Daoy (cell line): ENCODE results near the gene KLHL40. TPM values are rescaled to one million over a fixed set of nuclear protein-coding genes. Genes with fewer than 3 reads are reported as not detected.
"Not testable (repeated sequence)": the region's sequence is repeated elsewhere in the genome, so short reads cannot be mapped to it uniquely, and the experiment has no call there.

Source experiments
- DNase-seq: peaks from one replicate; pipeline ENCODE4 v3.0.0-alpha.2; 2015; ENCODE audit warnings: low read depth
- total RNA-seq: library from RNA; depleted of rRNA; stranded (reverse); fragments of >200 nt; shearing (Covaris generic); gene quantifications from 2 replicates; pipeline ENCODE4 v1.2.3, GENCODE V29; 2014

KLHL40 gene
- total RNA-seq, 1 experiment from 2014 or later, result not detected

GRCh38 chr3:42720126-42720525, 34.8 kb downstream of the KLHL40 start:
- no peak for DNase-seq

- DNase-seq, result no peak
Observed at GRCh38 chr3:42721690-42722089, 36.4 kb downstream of the KLHL40 start.

GRCh38 chr3:42722442-42722841, 37.1 kb downstream of the KLHL40 start:
- DNase-seq, result not testable (repeated sequence)

DNA sequence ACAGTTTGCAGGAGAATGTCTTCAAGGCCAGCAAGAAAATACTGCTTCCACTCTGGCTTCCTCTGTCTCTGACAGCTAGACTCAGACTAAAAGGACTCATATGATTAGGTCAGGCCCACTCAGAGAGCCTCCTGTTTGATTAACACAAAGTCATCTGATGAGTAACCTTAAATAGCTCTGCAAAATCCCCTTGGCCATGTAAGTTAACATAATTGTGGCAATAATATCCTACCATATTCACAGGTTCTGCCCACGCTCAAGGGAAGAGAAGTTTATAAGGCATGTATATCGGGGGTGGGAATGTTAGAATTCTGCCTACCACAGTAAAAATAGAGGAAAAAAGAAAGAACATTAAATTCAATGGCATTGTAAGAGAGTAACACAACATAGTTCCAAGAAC, 37.9 kb downstream of the KLHL40 start:
- peak; percentile 13 for DNase-seq

- DNase-seq, result no peak
Observed at GRCh38 chr3:42725454-42725853, 40.1 kb downstream of the KLHL40 start.

GRCh38 chr3:42728056-42728455, 42.7 kb downstream of the KLHL40 start:
- DNase-seq, result no peak

DNA sequence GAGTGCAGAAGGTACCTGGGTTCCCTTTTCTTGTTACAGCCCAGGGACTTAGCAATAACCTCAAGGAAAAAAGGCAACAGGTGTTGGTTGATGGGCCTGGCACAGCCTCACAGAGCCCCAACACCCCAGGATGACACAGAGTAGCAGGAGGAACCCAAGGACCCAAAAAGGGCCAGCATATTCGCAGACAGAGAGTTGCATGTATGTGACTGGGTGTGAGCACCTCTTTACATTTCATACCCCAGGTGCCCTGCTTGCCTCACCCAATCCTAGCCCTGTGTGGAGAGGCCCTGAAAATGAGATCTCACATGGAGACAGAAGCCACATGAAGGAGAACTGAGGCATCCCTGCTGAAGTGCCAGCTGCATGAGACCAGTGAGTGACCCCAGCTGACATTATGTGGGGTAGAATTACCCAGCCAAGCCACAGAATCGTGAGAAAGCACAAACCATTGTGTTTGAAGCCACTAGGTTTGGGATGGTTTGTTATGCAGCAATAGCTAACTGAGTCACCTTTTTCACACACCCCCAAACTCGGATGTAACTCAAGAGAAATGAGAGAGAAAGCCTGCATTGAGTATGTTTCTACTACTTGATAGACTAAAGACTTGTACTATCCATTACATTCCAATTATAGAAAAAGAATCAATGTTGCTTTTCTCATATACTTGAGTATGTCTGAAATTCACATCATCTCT, 43.5 kb downstream of the KLHL40 start:
- no peak for DNase-seq

DNA sequence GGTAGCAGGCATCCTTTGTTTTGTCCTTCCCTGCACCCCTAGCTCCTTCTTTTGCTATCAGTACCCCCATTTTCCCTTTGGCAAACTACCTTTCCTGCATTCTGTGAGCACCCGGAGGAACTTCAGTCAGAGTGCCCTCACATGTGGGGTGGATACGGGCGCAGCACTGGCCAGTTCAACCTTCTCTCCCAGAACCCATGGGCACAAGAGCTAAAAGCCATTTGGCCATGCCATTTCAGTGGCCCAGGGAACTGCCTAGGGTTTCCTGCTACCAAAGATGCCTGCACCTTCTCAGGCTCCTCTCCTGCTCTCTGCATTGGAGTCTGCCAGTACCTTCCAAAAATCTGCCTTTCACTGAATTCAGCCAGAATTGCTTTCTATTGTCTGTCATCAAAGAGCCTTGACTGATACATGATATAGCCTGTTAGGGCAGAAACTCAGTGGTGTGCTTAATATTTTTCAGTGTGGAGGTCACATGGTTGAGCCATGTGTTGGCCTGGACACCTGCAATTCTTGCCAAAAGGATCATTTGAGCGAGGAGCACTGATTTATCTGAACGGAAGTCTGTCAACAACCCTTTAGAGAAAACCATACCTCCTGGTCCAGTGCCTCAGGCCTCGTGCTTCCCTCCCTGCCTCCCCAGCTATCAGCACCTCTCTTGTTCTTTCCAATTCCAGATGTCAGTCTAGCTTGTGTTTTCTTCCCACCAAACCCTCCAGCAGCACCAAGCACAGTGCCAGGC, 44.2 kb downstream of the KLHL40 start:
- no peak for DNase-seq

DNA sequence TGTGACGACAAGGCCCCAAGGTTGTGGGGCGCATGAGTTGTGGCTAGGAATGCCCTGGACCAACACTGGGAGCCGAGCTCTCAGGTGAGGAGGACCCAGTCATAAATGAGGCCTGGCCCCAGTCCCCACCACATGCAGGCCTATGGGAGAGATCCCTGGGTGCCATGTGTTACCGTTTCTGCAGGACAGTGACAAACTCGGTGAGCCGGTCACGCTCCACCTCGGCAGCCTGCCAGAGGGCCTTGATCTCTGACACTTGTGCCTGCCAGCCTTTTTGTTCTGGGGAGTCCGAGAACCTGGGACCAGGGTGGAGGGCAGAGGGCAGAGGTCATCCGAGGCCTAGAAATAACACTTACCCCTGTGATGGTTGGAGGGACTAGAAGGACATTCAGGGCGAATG, 45.0 kb downstream of the KLHL40 start:
- DNase-seq, result no peak

GRCh38 chr3:42730706-42731420, 45.5 kb downstream of the KLHL40 start:
- no peak for DNase-seq

DNA sequence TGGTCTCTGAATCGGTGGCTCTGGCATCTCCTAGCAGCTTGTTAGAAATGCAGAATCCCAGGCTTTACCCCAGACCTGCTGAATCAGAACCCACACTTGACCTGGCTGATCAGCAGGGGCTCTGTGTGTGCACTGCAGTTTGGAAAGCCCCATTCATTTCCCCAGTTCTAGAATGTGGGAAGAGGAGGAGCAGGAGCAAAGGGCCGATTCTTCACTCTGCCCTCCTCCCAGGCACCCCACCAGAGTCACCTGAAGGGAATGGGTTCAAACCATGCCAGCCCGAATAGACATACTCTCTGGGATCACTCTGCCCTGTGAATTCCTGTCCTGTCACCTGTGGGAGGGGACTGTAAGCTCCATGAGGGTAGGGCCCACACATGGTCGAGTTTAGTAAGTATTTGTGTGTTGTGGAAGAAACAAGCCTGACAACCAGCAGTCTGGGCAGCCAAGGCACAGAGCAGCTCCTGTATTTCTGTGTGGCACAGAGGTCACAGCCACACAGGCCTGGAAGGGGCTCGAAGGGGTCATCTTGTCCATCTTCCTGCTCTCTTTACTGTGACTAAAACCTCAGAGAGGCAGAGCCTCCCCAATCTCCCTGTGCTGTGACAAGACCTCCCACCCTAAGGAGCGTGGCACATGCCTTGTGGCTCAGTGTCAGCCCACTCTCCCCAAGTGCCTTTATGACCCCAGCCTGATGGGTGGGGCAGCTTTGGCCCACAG, 46.3 kb downstream of the KLHL40 start:
- DNase-seq, result no peak

- no peak for DNase-seq
Observed at GRCh38 chr3:42732196-42732828, 47.0 kb downstream of the KLHL40 start.

DNA sequence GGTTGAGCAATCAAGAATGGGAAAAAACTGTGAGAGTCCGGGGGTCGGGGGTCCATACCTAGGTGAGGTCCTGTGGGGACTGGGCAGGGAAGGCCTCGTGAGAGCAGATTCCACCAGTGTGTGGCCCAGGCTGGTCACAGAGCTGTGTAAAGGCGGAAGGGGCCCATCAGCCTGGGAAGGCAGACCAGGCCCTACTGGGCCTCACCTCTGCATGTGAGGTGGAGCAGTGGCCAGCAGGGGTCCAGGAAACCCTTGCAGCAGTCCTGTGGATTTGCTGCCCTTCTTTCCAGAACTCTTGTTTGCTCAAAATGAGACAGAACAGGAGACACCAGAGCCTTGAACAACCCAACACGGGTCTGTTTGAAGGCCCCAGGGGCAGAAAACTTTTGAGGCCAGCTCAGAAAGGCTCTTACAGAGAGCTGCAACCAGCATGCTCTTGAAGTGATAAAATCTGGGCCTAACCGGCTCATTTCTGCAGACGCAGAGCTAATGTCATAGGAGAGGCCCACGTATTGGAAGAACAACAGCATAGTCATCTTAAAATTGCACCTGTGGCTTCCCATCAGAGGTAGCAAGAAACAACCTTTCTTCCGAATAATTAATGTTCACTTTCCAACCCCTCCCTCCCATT, 47.6 kb downstream of the KLHL40 start:
- DNase-seq, result no peak

DNA sequence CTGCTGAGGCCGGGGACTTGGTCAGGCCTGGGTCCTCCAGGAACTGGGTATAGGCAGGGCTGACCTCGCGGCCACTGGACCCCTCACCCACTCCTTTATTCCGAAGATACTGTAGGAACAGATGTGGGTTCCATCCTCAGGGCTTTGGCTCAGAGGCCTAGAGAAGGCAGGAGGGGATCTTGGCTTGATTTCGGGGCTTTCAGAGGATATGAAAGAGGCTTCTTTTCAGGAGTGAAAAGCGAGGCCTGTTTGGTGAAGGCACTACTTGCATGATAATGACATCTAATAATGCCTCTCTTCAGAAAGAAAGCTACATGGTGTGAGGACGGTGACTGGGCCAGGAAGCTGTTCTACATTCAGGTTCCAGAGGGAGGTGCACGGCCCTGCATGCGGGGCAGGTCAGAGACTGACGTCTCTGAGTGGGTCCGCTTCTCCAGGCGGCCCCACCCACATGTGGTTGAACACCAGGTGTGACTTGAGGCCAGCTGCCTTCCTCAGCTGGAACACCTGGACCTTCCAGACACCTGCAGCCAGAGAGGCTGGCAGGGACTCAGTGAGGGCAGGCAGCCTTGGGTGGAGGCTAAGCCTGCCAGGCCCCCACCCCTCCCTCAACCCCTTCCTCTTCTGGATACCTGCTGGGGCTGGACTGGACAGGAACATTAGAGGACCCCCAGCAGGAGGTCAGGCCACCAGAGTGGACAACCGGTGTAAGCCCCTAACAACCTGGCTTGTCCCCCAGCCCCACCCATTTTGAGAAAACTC, 48.3 kb downstream of the KLHL40 start:
- no peak for DNase-seq

DNA sequence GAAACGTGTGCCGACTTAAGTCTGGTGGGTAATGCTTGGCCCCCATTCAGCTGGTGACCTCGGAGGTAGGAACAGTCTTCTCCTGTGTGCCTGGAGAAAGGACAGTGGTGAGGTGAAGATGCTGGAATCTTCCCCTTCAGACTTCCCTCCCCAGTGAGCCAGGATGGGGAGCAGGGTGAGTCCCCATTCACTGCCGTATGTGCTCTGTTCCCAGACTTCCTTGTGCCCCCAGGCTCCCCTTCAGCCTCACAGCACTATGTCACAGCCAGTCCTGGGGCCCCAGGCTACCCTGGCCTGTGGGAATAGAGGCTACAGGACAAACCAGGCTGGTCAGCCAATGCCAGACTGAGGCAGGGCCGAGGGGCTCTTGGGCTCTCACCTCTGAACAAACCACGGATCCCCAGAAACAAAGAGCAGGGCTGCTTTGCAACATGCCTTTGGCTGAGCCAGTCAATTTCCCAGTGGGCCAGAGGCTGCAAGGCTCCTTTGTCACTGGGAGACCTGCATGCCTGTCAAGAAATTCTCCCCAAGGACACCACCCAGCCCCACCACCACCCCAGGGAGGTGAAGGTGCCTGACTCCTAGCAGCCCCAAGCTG, 49.0 kb downstream of the KLHL40 start:
- no peak for DNase-seq

DNA sequence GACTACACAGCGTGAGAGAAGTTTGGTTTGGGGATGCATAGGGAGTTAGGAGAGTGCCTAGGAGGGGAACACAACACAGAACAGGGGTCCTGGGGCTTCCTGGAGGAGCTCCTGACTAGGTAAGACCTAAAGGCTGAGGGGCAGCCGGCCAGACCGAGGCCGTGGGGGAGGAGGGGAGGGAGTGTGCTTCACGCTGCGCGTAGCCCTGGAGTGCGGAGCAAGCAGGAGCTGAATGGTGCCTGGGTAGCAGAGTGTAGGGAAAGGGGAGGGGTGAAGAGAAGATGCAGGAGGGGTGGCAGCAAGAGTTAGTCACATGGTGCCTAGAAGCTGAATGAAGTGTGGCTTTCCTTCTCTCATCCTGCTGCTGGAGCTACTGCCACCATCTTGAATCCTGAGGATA, 49.7 kb downstream of the KLHL40 start:
- DNase-seq, result no peak

DNA sequence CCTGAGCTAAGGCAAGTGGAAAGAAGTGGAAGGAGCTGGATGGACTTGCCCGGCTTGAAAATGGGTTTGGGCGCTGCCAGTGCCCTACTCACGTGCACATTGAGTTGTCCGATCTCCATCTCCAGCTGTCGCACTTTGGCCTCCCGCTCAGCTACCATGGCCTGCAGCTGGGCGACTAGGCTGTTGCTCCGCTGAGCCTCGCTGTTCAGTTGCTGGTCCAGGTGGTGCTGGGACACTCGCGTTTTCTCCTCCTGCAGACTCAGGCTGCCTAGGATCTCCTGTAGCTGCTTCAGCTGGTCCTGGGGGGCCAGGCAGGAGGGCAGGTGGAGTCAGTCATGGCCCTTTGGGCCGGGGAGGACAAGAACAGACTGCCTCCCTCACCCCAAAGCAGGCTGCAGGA, 50.3 kb downstream of the KLHL40 start:
- DNase-seq, result no peak

DNA sequence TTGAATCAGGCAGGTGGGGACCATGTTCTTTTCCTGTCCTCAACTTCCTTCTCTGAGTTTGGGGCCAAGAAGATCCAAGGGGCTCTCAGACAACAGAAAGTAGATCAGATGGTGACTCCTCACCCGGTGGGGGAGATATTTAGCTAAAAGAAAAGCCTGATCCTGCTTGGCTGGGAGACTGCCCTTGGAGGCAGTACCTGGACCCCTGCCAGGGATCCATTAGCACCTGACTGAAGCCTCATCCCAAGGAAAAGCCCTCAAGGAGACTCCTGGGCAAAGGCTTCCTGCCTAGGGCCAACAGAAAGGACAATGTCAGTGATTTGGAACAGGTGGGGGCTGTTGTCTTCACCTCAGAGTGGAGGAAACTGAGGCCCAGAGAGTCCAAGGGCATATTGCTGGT, 50.7 kb downstream of the KLHL40 start:
- no peak for DNase-seq

DNA sequence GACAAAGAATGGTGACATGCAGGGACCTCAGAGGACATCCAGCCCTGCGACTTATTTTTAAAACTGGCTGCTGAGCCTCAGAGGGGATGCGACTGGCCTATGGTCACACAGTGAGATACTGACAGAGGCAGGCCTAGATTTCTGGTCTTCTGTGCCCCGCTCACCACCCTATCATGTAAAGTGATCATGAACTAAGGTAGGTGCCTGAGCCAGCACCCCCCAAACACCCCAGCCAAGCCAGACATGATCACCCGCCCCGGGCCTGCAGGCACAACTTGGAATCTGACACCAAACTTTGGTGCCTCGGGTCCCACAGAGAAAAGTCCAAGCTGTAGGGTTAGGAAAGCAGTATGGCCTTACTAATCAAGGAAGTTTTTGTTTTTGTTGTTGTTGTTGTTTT, 51.2 kb downstream of the KLHL40 start:
- no peak for DNase-seq
